ENCODE measurements around the gene CNOT4. TPM values are rescaled to one million over a fixed set of nuclear protein-coding genes. Genes with fewer than 3 reads are reported as not detected.

The CNOT4 gene
- total and polyA plus RNA-seq, 2 of the 8 experiments (the other 6 are each of a cell fraction or from before 2014, with no cell fraction given), result 10.9 to 25.8 TPM

GRCh38 chr7:135558337-135558767 lies 48.5 kb upstream of the CNOT4 start (continued):
- TF ChIP-seq CHD7 (IDR thresholded peaks at IDR 0.05; ENCODE audit: insufficient replicate concordance, low read length), result peak; percentile 11
- TF ChIP-seq GABPA (IDR thresholded peaks at IDR 0.05; ENCODE audit: borderline replicate concordance, insufficient read depth, low read length), result no peak
- TF ChIP-seq SIX5 (IDR thresholded peaks at IDR 0.05; ENCODE audit: low read depth, low read length), result no peak
- TF ChIP-seq CBX8 (IDR thresholded peaks at IDR 0.05; ENCODE audit: borderline replicate concordance, low read depth, low read length), result no peak
- TF ChIP-seq POLR2A (IDR thresholded peaks at IDR 0.05; ENCODE audit: control extremely low read depth in 1 of 2, low read depth in 2 of 2, low read length in 2 of 2), result 0 out of 3 replicates have a peak, but pooled peaks of 1 of the 2 experiments have one; percentile 1
- TF ChIP-seq POU5F1 (IDR thresholded peaks at IDR 0.05; ENCODE audit: low read depth, low read length), result no peak
- TF ChIP-seq KDM4A (IDR thresholded peaks at IDR 0.05; ENCODE audit: low read depth, low read length, severe bottlenecking), result peak; percentile 7
- TF ChIP-seq ASH2L (IDR thresholded peaks at IDR 0.05; ENCODE audit: low read length), result peak; percentile 1
- no peak for TF ChIP-seq BACH1 (IDR thresholded peaks at IDR 0.05; ENCODE audit: low read length)
- peak; percentile 50; the same call in 1 of the 2 replicates for TF ChIP-seq TBP (IDR thresholded peaks at IDR 0.05; ENCODE audit: low read depth, low read length)
- no peak for TF ChIP-seq E2F6 (IDR thresholded peaks at IDR 0.05)
- no peak for TF ChIP-seq EGR1 (IDR thresholded peaks at IDR 0.05; ENCODE audit: borderline replicate concordance, low read depth, low read length)
